Measurements from ENCODE around the gene CMTR1.

DNA sequence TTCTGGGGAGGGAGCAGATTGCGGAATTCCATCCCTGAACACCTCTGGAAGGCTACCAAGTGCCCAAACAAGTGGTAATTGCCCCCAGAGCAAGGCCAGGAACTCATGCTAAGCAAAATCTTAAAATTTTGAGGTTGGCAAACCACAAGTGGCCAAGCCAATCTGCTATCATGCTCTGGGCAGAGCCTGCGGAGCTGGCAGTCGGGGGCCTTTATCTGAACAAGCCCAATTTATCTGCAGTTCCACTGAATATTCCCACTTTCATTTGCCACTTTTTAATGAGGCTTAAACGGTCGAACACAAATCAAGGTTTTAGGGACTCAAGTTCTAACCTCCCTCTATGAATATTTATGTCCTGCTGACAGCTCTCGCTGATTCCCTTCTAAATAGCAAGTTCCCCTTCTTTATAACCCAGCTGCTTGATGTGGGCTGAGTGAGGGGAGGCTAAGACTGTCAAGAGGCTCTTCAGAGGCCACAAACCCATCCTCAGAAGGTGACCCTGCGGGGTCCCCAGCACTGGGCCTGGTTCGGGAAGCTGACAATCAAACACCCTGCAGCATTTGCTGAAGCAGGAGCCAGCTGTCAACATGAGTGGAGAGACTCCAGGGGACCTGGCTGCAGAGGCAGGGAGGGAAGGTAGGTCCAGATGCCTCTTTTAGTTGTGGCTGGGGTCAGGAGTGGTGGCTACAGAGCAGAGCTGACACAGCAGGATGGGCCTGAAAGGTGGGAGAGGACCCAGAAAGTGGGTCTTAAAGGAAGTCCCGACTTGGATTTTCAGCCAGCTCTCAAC is 54.8 kb downstream of the CMTR1 start:
- TF ChIP-seq POLR2A (IDR thresholded peaks at IDR 0.05) (no peak), POLR2AphosphoS5 (IDR thresholded peaks at IDR 0.05) (no peak), EP300 (IDR thresholded peaks at IDR 0.05) (no peak)
- TF ChIP-seq, protein P1, sequence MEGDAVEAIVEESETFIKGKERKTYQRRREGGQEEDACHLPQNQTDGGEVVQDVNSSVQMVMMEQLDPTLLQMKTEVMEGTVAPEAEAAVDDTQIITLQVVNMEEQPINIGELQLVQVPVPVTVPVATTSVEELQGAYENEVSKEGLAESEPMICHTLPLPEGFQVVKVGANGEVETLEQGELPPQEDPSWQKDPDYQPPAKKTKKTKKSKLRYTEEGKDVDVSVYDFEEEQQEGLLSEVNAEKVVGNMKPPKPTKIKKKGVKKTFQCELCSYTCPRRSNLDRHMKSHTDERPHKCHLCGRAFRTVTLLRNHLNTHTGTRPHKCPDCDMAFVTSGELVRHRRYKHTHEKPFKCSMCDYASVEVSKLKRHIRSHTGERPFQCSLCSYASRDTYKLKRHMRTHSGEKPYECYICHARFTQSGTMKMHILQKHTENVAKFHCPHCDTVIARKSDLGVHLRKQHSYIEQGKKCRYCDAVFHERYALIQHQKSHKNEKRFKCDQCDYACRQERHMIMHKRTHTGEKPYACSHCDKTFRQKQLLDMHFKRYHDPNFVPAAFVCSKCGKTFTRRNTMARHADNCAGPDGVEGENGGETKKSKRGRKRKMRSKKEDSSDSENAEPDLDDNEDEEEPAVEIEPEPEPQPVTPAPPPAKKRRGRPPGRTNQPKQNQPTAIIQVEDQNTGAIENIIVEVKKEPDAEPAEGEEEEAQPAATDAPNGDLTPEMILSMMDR (IDR thresholded peaks at IDR 0.05), result no peak
